Measurements from ENCODE around the gene EIF5.

The EIF5 gene

DNA sequence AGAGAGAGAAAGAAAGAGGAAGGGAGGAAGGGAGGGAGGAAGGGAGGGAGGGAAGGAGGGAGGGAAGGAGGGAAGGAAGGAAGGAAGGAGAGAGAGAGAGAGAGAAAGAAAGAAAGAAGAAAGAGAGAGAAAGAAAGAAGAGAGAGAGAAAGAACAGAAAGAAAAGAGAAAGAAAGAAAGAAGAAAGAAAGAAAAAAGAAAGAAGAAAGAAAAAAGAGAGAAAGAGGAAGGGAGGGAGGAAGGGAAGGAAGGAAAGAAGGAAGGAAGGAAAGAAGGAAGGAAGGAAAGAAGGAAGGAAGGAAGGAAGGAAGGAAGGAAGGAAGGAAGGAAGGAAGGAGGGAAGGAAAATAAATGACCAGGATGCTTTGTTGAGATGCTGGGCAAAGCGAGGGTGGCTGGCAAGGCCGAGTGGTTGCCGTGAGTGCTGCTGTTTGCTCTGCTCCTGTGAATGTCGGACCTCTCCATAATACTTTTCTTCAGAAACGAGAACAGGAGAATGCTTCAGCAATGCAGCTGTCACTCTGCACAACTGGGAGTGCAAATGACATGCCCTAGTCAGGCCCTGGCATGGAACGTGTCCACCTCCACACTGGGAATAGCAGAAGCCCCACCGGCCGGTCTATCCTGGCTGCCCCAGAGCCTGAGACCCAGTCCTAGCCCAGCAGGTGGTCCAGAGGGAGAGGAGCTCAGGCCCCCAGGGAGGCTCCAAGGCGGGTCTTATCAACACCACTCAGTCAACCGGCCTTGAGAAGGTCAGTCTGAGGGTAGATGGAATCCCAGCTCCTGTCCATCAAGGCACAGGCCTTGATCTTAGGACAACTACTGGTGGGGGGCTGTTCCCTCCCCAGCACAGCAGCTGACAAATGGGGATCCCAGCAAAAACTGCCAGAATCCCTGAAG lies 25.1 kb upstream of the EIF5 start:
- DNase-seq (ENCODE audit: low read depth in 1 of 2, low spot score in 1 of 2) = no peak

GRCh38 chr14:103310576-103311095 lies 23.4 kb upstream of the EIF5 start:
- DNase-seq (ENCODE audit: low read depth in 1 of 2, low spot score in 1 of 2) = no peak

GRCh38 chr14:103311171-103311997 lies 22.7 kb upstream of the EIF5 start:
- DNase-seq (ENCODE audit: low read depth in 1 of 2, low spot score in 1 of 2) = no peak

- DNase-seq (ENCODE audit: low read depth in 1 of 2, low spot score in 1 of 2) = no peak
These were observed 21.9 kb upstream of the EIF5 start for GRCh38 chr14:103312006-103312635.

GRCh38 chr14:103313704-103314103 lies 20.3 kb upstream of the EIF5 start:
- DNase-seq (ENCODE audit: low read depth in 1 of 2, low spot score in 1 of 2) = no peak

- no peak for DNase-seq (ENCODE audit: low read depth in 1 of 2, low spot score in 1 of 2)
These were observed 19.4 kb upstream of the EIF5 start for GRCh38 chr14:103314496-103315277.

- no peak for DNase-seq (ENCODE audit: low read depth in 1 of 2, low spot score in 1 of 2)
These were observed 18.6 kb upstream of the EIF5 start for GRCh38 chr14:103315351-103315911.

DNA sequence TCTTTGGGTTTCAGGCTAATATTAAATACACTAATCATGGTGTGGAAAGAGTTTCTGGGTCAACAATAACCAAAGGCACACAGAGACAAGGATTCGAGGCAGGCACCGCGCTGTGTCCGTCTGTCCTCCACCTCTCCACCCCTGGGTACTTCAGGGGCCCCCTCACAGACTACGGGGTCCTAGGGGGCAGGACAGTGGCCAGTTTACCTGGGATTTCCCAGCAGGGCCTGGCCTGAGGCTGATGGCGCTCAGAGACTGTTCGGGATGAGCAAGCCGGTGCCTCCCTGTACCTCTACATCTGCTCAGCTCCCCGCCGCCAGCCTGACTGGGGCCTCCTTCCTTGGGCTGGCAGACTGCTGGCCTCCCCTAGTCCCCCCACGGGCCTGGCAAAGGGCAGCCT lies 18.1 kb upstream of the EIF5 start:
- no peak for DNase-seq (ENCODE audit: low read depth in 1 of 2, low spot score in 1 of 2)

DNA sequence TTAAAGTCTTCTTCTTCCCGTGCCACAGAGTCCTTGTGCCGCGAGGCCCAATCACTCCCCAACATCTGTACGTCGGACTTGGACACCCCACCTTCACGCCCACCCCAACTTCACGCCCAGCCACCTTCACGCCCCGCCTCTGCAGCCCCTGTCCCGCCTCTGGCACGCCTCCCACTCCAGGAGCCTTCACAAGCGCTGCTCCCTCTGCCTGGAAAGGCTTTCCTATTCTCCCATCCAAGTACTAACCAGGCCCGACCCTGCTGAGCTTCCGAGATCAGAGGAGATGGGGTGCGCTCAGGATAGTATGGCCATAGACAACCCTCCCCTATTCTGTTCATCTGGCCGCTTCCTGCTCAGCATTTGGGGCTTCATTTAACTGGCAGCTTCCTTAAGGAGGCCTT lies 17.3 kb upstream of the EIF5 start:
- no peak for DNase-seq (ENCODE audit: low read depth in 1 of 2, low spot score in 1 of 2)

DNA sequence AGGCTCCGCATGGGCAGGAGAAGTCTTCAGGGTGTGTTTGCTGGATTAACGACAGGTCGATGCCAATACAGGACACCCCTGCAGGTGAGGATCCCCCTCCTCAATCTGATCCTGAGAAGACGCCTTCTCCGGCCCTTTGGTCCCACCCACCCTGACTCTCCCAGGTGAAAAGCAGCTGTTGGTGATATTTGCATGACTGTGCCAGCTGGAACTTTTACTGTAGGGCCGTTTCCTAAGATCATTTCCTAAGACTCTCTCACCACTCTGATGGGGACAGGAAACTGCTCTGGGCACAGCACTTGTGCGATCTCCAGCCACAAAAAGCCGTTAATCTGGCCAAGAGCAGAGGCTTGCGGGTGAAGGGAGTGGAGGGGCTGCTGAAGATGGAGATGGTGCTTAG lies 16.8 kb upstream of the EIF5 start:
- DNase-seq (ENCODE audit: low read depth in 1 of 2, low spot score in 1 of 2) = no peak

GRCh38 chr14:103317976-103318580 lies 16.0 kb upstream of the EIF5 start:
- no peak for DNase-seq (ENCODE audit: low read depth in 1 of 2, low spot score in 1 of 2)

DNA sequence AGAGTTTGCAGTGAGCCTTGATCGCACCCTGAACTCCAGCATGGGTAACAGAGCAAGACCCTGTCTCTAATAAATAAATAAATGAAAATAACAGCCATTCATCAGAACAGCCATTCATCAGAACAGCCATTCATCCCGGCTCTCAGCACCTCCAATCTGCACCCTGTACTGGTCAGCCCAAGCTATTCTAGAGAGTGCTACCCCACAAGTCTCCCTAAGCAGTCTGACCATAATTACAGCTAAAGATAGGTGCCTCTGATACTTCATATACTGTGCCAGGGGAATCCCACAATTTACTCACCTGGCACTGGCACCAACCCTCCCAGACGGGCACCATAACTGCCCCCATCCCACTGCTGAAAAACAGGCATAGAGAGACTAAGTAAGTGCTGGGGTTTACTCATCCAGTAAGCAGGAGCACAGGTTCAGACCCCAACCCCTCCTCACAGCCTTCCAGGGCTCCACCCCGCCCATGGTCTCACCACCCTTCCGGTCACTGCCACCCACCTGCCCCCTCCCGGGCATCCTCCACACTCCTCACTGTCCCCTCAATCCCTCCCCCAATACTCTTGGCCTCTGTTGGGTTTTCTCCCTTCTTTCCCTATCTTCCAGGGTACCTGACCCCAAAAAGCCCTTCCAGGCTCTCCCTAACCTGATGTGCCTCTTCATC lies 15.2 kb upstream of the EIF5 start:
- no peak for DNase-seq (ENCODE audit: low read depth in 1 of 2, low spot score in 1 of 2)

- no peak for DNase-seq (ENCODE audit: low read depth in 1 of 2, low spot score in 1 of 2)
These were observed 14.6 kb upstream of the EIF5 start for GRCh38 chr14:103319422-103319821.

- no peak for DNase-seq (ENCODE audit: low read depth in 1 of 2, low spot score in 1 of 2)
These were observed 8.0 kb upstream of the EIF5 start for GRCh38 chr14:103326078-103326477.

GRCh38 chr14:103328941-103329340 lies 5.1 kb upstream of the EIF5 start:
- DNase-seq (ENCODE audit: low read depth in 1 of 2, low spot score in 1 of 2) = no peak

GRCh38 chr14:103329401-103330347 lies 4.4 kb upstream of the EIF5 start:
- DNase-seq (ENCODE audit: low read depth in 1 of 2, low spot score in 1 of 2) = no peak

DNA sequence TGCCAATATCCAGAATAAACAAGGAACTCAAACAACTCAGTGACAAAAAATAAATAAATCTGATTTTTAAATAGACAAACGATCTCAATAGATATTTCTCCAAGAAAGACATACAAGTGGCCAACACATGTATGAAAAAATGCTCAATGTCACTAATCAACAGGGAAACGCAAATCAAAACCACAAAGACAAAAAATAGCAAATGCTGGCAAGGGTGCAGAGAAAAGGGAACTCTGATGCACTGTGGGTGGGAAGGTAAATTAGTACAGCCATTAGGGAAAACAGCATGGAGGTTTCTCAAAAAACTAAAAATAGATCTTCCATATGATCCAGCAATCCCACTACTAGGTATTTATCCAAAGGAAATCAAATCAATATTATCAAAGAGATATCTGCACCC lies 3.5 kb upstream of the EIF5 start:
- no peak for DNase-seq (ENCODE audit: low read depth in 1 of 2, low spot score in 1 of 2)

- no peak for DNase-seq (ENCODE audit: low read depth in 1 of 2, low spot score in 1 of 2)
These were observed 1.7 kb upstream of the EIF5 start for GRCh38 chr14:103332143-103332919.

All from stimulated activated CD4-positive, alpha-beta T cell treated with anti-CD3 and anti-CD28 coated beads, Interleukin-15, amount 100 ng/mL, for 1 hour (primary cell).